Activated CD8-positive, alpha-beta memory T cell treated with anti-CD3 and anti-CD28 coated beads, Interleukin-2, amount 50 U/mL, for 48 hours (primary cell): ENCODE results near the gene OVCA2.

Experiments
- DNase-seq: peaks from one replicate; pipeline ENCODE4 v3.0.0-alpha.2; 2020

Gene OVCA2

DNA sequence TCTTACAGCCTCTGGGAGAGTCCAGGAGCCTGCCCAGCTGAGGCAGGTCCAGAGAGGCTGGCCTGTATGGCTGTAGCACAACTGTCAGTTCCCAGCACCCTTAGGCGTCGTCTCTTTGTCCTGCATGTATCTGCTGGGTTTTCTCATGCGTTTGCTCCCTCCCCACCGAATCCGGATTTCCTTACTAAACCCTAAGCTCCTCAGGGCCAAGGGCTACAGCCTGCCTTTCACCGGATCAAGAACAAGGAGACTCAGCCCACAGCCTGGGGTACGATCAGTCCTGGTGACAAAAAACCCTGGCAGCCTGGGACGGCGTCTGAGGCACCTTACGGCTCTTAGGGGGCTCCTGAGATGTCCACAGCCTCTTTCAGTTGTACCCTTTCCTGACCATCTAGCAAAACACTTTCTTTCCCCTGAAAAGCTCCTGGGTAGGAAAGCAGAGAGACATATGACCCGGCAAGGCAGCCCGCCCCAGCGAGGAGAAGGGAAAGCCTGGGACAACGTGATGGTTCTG is 25.3 kb downstream of the OVCA2 start:
- no peak for DNase-seq

DNA sequence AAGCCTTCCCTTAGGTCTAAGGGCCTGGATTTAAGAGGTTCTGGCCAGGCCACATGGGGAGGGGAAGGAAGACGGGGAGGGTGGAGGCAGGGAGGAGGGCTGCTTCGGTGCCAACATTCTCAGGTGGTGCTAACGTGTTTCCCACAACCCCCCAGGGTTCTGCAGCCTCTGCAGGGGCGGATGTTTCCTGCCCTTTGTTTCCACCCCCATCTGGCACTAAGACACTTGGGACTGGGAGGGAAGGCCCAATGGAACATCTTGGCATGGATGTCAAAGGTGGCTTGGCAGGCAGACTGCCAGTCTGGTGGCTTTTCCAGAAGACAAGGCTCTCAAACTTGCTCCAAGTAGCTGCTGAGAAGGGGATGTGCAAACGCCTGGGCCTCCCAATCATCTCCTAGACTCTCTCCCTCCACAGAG is 25.8 kb downstream of the OVCA2 start:
- DNase-seq, result no peak

DNA sequence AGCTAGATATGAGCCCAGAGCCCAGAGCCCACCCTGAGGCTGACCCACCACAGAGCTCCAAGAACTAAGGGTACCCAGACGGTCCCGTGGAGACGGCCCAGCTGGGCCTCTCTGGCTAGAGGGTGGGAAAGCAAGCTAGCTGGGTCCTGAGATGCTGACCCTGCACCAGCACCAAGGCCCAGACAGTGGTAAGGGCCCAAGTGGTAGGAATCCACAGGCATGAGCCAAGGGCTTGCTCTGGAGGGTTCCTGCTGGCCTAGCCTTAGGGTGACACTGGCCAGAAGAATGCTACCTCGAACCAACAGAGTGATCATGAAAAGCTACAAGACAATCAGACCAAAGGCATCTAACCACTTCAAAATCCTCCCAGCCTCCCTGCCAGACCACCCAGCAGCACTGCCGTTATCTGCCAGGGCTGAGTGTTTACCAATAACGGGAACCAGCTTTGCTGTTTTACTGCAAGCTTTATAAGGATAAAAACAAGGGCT is 26.3 kb downstream of the OVCA2 start:
- no peak for DNase-seq

DNA sequence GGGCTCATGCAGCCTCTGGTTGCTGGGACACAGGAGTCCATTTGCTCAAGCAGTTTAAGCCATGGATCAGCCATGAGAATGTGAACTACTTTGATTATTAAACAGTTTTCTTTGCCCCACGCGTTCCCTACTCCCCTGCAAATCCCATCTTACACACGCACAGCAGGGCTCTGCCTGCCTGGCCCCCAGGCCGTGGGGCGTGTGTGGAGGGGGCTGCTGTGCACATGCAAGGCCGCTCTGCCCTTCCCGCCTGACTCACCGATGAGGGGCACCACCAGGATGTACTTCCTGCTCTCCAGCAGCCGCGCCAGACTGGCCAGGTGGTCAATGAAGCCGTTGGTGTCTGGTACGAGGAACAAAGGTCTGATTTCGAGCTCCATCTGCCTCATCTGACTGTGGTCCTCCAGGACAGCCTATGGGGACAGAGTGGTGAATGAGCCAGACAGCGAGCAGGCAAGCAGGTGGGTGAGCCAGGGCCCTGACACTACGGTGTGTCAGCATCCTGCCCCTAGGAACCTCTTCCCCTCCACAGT is 26.8 kb downstream of the OVCA2 start:
- no peak for DNase-seq

DNA sequence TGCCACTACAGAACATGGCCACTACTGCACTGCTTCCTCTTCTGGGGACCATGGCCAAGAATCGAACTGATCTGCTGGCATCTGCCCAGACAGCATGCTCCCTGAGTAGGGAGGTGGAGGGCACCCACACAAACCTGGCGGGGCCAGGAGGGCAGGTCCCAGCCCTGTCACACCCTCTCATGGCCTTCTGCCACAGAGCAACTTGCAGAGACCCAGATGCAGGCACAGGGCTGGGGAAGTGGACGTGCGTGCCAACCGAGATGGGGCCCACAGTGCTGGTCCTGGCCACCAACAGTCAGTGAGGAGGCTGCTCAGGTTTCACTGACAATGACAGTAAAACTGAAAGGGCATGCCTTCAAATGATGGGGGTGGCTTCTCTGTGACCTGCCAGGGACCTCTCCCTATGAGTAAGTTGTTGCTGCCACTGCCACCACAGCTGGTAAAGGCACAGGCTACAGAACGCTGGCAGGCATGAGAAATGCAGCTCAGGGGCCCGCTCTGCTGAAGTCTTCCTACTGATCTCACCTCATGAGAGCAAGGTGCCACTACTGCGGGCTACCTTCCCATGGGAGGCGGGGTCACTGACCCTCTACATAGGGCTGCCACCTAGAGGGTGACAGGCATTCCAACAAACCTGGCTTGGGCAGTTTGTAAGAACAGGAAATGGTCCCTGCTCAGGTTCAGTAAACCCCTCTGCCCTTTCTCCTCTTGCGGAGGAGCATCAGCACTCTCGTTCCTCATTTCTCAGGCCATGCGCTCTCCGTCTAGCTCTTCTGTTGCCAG is 28.6 kb downstream of the OVCA2 start:
- peak; percentile 85 for DNase-seq

DNA sequence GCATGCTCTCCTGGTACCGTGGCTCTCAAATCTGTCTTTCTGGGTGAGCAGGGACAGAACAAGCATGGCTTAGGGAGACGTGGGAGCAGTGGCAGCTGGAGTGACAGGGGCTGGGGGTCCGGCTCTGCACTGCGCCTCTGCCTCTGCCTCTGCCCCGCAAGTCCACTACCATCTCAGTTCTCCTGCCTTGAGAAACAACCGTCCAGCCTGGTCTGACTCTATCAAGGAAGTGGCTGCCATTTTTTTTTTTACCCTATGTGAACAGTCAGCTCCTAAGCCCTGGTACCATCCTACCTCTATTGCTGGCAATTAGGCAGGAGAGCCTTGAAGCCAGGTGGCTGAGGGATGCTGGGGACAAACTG is 29.2 kb downstream of the OVCA2 start:
- no peak for DNase-seq

DNA sequence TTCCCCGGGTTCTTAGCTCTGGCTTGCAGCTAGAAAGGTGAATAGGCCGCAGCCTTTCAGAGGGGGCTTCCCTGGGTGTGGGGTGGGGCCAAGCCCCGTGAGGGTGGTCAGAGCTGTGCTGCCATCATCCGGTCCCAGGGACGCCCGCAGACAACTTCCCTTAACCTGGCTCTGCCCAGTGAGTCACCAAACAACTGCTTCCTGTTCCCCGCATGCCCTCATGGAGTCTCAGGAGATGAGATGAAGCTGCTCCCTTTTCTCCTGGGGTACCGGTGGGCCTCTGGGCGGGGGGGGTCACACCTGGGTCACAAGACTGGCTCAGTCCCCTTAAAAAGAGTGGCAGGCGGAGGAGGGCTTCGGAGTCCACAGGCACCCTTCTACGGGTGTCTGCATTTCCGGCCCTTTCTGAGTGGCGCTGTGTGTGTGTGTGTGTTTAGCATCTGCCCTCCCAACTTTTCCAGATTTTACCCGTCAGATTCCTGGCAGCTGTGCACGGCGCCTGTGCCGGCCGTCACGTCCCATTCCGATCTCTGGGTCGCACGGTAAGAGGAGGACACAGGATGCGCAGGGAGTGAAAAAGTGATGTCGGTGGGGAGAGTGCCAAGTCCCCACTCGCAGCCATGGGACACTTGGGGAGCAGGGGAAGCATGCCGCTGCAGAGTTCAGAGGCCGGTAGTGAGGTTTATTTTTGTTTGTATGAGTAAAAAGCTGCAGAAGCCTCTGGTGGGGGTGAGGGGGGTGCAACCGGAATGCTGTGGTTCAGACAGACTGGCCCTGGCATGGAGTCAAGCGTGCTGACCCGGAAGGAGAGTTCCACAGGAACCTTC is 29.8 kb downstream of the OVCA2 start:
- no peak for DNase-seq

DNA sequence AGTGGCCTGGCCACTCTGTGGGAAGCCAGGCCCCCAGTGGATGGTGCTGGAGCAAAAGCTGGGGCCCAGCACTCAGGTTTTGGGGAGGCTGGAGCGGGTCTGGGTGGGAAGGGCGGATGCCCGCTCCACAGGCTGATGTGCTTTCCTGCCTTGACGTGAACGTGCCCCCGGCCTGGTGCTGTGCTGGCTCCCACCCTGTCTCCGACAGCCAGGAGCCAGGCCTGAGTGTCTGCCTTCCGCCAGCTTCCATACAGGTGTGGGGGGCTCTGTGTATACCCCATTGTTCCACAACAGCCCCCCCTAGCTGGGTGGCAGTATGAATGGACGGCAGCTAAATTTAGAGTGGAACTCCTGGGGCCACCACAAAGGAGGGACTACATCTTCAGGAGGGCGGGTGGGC is 33.1 kb downstream of the OVCA2 start:
- DNase-seq, result no peak

DNA sequence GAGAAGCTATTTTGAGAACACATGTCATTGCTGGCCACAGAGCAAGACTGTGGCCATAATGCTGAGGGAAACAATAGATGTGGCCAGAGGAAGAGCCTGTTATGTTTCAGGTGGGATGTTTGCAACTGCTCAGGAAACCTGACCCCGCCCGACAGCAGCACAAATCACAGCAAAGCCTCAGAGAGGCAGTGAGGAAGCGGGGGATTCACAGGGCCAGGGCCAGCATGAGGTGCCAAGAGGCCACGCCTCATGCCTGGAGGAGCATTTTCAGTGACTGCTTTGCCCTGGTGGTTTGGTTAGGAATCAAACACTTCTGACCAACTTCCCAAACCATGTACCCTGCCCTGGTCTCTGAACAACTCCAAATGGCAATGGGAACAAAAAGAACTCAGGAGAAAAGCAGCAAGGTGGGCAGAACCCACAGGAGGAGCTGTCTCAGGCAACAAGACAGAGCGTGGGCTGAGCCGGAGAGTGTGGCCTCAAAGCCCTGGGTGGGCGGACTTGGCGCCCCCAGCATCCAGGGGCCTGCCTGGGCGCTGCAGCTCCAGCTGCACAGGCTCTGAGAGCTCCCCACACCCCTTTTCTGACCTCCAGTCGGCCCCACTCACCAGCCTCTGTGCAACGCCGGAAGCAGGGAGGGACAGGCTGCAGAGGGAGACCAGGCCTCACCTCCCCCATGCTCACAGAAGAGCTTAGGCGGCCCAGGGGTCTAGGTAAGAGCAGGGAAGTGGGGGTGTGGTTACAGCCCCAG is 33.7 kb downstream of the OVCA2 start:
- no peak for DNase-seq

DNA sequence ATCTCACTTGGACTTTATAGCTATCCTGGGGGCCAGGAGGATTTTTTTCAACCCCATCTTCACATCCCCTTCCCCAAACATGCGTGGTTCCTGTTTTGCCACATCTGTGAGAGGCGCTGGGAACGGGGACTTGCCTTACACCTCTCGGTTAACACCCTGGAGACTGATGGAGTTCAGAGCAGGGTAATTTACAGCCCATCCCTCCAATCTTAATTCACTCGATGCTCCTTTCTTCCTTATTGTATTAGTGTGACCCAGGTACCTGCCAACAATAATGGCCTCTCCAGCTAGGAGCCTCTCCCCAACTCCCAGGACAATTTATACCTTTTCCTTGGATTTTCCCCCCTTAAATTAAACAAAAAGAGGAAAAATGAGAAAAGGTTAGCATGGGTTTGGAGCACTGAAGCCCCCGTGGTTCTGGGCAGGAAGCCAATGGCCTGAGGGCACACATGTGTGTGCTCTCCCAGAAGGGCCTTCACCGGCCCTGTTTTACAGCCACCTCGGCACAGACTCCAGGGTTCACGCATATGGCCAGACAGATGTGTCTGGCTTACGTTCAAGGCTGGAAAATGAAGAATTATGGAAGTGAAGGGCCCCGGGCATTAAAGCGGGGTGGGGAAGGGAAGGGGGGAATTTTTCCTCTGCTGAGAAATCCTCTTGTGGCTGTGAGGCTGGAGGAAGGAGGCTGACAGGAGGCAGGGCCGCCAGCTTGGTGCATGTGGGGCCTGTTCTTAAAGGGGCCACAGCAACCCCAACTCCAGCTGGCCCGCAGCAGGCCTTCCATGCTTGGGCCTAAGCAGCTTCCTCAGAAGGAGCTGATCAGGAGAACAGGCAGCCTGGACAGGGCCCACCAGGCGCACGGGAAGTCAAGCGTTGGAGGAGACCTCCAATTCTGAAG is 34.5 kb downstream of the OVCA2 start:
- no peak for DNase-seq

DNA sequence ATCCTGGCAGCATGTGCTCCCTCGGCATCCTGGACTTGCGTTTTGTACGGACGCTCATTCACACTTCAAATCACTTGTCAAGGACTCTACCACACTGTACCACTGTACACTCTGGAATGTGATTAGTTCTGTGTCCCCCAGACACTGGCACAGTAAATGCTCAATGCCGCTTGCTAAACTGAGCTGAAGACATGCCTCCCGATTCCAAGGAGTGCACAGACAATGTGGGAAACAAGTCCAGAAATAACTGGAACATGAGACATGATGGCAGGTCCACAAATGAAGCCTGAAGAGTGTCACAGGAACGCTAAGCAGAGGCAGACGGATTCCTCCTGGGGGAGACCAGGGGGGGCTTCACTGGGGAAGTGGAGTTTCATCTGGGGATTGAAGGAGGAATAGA is 35.2 kb downstream of the OVCA2 start:
- no peak for DNase-seq

DNA sequence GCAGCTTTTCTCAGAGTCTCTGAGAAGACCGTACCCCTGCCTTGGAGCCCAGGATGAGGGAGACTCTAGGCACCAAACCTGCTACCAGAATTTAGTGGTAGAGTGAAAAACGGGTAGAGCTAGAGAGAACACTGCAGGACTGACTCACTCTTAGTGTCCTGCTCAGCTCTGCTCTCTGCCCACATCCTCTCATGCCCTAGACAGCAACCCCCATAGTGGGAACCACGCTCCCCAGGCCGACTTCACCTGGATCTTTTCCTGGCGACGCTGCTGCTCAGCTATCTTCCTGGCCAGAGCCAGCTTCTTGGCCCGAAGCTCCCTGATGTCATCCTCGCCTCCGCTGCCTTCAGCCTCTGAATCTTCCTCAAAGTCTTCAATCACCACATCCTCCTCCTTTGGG is 39.7 kb downstream of the OVCA2 start:
- no peak for DNase-seq

DNA sequence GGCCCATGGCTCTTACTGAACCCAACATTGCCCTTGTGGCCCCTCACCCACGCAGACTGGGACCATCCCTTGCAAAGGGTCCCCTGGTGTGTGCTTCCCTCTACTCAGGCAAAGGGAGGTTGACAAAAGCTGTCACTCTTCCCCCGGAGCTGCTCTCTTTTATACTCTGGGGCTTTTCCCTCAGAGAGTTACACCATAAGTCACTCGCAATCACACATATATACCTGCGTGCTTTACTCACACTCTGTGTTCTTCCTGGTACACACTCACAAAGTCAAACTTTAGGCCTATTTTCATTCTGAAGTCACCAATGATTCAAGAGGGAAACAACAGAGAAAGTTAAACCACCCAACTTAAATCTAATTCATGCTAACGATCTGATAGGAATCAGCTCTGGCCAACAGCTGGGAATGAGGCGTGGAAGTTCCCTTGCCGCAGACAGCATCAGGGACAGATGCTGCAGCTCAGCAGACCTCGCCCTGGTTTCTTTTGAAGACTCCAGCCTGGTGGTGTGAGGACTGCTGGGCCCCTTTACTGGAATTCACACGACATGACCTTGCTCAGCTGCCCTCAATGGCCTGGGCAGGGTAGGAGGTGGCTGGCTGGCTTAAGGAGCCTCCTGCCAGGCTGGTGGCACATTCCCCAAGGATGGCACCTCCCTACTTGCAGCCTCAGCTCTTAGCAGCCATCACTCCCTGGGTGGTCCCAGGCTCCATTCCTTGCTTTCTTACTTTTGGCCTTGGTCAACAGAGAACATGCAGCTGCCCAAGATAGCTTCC is 40.4 kb downstream of the OVCA2 start:
- no peak for DNase-seq

DNA sequence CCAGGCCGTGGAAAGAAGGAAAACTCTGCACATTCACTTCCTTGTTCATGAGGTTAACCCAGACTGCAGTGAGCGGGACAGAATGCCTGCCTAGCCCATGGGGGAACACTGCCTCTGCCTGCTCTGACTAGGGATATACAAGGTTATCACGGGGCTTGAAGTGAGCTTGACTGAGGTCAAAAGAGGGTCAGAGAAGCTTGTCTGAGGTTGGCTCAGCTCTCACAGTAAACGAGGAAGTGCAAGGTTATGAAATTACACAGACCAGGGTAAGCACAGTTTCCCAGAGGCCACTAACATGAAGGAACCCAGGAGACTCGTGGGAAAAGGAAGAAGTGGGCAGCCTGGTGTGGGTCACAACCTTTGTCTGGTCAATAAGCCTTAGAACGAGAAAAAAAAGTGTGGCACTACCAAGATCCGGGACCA is 41.8 kb downstream of the OVCA2 start:
- no peak for DNase-seq

DNA sequence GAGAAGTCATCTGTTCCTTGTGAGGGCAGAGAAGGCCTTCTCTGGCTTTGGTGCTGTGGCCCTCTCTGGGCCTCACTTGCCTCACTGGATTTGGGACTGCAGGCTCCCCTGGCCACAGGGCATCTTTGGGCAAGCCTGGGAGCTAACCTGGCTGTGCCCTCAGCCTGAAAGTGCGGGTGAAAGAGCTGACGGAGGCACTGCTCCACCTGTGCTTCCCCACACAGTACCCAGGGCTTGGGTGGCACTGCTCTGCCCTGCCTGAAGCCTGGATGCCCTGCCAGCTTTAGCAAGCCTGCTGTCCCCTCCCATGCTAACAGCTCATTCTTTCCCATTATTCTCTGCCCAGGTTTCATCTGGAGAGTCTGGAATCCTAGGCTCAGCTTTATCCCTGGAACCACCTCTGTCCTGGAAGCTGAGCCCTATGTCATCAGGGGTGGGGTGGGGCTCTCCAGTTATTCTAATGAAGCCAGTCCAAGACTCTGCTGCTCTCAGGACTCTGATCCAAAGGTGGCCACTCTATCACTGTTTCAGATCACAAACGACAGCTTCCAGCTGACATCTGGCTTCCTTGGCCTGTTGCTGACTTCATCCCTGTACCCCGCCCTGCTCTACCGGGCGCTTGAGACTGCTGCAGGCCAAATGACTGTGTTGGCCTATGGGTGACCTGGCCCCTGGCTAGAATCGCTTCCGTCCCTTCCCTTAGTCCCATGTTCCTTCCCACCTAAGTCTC is 42.4 kb downstream of the OVCA2 start:
- DNase-seq, result no peak

DNA sequence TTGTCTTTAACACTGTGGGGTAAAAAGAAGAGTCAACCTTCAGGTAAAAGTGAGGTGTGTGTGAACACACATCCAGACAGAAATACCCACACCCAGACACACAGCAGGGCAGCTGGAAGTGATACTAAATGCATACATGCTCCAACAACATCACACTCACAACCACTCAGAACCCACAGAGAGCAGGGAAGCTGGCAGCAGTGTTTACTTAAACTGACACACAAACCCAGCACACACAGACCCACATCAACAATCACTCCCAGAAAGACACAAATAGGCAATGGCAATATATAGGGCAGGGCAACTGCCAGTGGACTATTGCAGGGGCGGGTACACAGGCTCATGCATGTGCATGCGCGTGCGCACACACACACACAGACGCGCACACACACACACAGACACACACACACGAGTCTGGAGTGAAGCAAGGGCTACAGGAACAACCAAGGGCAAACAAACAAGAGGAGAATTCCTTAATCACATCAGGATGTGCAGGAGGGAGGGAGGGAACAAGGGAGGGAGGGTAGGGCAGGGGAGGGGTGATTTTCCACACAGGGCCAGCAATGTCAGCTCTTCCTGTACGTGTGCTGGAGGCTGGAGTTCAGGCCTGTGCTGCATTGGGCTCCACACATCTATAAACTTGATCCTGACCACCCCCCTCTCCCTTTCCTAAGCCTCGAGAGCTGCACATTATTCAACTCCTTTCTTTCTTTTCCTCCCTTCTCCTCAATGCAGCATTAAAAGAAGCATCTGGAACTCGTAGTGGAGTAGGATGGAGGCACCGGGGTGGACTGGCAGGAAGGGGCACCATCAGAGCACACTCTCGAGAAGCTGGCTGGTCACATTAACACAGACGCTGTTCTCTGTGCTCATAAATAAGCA is 43.2 kb downstream of the OVCA2 start:
- DNase-seq, result no peak

DNA sequence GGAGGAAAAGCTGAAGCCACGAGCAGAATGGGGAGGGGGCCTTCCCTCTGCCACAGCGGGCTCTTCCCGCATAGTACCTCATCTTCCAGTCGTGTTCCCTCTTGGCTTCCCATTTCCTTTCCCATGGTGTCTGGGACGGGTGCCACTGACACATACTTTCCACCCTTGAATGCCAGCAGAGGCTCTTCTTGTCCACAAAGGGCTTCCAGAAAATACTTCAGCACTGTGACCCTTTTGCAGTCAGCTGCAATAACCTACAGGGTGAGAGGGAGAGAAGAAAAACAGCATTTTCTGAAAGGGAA is 43.8 kb downstream of the OVCA2 start:
- DNase-seq, result no peak

DNA sequence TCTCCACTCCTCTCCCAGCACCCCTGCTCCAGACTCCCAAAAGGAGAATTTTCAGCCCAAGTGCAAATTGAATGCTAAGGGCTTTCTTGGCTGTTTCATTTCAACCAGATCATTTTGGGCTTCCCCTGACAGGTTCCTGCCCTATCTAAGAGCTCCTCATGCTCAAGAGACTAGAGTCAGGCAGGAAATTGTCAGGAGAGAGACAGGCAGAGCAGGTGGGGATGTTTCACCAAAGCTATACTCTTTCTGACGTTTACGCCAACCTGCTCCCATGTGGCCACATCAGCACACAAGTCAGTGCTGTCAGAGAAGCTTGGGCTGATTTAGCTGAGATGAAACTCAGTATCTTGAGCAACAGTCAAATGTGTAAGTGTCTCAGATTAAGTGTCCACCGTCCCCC is 44.5 kb downstream of the OVCA2 start:
- no peak for DNase-seq

DNA sequence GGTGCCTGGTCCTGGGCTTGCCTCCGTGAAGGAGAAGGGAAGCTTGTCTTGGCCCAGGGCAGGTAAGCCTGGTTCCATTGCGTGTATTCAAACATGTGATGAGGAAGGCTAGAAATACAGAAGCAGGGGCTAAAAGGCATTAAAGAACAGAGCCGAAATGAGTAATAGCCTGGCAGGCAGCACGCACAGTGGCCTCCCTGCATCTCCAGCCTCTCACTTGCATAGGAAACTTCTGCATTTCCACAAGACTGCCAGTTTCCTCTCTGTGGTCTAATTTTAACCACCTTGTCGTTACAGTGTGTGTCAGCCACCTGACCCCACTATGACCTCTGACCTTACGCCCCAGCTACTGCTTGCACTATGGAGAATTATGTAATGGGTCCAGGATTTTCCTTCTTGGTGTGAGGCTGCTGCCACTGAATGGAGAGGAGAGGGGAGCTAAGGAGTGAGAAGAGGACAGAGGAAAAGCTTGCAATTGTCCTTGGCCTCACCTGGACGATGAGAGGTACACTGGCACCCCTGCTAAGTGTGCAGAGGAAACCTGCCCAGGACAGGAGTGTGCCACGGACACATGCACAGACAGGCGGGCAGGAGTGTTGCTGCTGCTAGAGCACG is 45.9 kb downstream of the OVCA2 start:
- DNase-seq, result no peak
